Ovary (tissue), 3 donors: ENCODE measurements around the gene TMCC3.

Source experiments
- POLR2A ChIP-seq: fragments of 450-650 bp; IDR thresholded peaks from one replicate; pipeline ENCODE4 v1.6.1; 2017; ENCODE audit warnings: antibody characterized with exemption, mild to moderate bottlenecking, moderate library complexity
- TF ChIP-seq, protein P1 (sequence below), 3 donors: fragments of 450-650 bp in 2 of 3; fragments of 200-600 bp in 1 of 3; IDR thresholded peaks; one replicate each; pipeline versions ENCODE4 v1.5.1 to v1.8.0; 2016 to 2022; ENCODE audit warnings: antibody characterized with exemption in 3 of 3, mild to moderate bottlenecking in 1 of 3
- donor health status: DM: no; HTN: no; CAD: no.

- TF ChIP-seq, protein P1, sequence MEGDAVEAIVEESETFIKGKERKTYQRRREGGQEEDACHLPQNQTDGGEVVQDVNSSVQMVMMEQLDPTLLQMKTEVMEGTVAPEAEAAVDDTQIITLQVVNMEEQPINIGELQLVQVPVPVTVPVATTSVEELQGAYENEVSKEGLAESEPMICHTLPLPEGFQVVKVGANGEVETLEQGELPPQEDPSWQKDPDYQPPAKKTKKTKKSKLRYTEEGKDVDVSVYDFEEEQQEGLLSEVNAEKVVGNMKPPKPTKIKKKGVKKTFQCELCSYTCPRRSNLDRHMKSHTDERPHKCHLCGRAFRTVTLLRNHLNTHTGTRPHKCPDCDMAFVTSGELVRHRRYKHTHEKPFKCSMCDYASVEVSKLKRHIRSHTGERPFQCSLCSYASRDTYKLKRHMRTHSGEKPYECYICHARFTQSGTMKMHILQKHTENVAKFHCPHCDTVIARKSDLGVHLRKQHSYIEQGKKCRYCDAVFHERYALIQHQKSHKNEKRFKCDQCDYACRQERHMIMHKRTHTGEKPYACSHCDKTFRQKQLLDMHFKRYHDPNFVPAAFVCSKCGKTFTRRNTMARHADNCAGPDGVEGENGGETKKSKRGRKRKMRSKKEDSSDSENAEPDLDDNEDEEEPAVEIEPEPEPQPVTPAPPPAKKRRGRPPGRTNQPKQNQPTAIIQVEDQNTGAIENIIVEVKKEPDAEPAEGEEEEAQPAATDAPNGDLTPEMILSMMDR (IDR thresholded peaks at IDR 0.05): no peak
- TF ChIP-seq POLR2A: no peak
Observed at GRCh38 chr12:94643606-94644005, 6.8 kb downstream of the TMCC3 start.
